Measurements from ENCODE around the gene SEMA4D.

Gene SEMA4D

GRCh38 chr9:89498852-89499480 lies 1.1 kb upstream of the SEMA4D start:
- no peak for DNase-seq

GRCh38 chr9:89497257-89497963 lies 503 bp downstream of the SEMA4D start:
- DNase-seq: peak; percentile 58

GRCh38 chr9:89496645-89497256 lies 1.2 kb downstream of the SEMA4D start:
- DNase-seq: no peak

GRCh38 chr9:89495824-89496560 lies 1.9 kb downstream of the SEMA4D start:
- DNase-seq: no peak

DNA sequence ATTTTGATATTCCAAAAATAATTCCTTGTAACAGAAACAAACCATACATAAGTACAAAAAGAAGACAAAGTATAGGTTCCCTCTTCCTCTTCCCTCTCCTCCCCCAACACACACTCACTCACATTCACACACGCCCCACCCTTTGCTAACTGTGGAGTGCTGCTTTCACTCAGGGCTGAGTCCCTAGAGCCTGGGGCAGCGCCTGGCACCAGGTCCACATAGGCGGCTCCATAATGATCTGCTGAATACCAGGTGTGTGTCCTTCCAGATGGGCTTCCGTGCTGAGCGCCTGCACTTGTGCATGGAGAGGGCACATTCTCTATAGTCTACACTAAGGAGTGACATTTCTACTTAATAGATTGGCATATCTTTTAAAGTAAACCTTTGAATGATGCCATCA lies 3.7 kb downstream of the SEMA4D start:
- DNase-seq: no peak

DNA sequence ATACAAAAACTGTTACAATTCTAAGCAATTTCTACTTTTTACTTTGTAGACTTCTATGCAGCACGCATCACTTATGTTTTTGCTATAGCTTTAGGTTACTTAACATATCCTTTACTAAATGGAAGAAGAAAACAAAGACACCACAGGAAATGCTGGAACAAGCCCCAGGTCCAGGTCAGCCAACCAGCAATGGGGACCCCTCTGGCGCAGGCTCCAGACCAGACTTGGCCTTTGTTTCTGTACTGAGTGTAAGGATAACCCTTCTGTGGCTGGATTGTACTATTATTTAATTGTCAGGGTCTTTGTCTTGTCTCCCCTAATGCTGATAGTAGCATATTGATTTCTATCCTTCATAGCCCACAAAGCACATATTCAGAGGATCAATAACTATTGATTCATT lies 4.2 kb downstream of the SEMA4D start:
- DNase-seq: no peak

GRCh38 chr9:89493181-89493580 lies 4.7 kb downstream of the SEMA4D start:
- DNase-seq: no peak

DNA sequence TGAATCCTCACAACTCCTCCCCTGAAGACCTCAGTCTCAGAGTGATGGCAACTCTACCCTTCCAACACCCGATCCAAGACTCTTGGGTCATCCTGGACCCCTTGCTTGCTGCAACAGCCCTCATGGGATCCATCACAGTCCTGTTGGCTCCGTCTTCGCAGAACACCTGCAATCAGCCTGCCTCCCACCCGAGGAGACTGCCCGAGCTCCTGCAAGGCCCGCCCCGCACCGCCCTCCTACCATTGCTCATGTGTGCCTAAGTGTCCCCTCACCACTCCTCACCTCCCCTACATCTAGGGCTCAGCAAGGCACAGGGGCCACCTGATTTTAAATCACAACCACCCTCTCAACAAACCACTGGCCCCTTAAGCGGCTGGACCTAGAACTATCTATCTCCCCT lies 5.3 kb downstream of the SEMA4D start:
- DNase-seq: no peak

DNA sequence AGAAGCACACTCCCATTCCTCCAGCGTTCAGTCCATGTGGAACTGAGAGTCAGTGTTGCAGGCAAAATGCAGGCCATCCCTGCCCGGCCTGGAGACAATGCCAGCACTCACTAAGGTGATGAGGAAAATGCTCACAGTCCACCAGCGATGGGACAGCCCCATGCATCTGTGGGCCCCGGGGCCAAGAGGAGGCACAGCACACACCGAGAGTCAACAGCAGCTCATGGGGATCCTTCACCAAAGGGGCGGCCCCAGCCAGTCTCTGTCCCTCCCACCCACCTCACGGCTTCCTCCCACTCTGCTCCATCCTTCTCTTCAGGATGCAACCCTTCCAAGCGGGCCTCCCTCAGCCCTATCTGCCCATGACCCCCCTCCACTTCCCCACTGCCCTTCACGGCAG lies 6.2 kb downstream of the SEMA4D start:
- no peak for DNase-seq

DNA sequence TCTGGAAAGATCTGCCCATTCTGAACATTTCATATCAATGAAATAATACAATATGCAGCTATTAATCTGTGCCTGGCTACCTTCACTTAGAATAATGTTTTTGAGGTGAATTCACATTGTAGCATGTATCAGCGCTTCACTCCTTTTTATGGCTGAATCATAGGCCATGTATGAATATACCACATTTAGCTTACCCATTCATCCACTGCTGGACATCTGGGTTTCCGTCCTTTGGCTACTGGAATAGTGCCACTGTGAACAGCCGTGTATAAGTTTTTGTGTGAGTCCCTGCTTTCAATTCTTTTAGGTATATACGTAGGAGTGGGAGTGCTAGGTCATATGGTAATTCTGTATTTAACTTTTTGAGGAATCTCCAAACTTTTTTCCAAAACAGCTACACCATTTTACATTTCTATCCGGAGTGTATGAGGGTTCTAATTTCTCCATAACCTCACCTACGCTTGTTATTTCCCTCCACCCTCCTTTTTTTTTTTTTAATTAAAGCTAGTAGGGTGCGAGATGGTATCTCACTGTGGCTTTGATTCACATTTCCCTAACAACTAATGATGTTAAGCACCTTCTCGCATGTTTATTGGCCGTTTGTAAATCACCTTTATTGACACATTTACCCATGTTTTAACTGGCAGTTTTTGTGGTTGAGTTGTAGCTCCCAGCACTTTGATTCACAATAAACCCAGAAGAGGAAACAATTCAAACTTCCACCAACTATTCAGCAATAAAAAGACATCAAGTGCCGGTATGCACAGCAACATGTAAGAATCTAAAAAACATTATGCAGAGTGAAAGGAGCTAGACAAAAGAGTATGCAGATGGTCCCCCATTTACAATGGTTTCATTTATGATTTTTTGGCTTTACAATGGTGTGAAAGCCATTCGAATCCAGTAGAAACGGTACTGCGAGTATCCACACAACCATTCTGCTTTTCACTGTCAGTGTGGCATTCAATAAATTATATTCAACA lies 8.1 kb downstream of the SEMA4D start:
- no peak for DNase-seq

GRCh38 chr9:89488936-89489335 lies 9.0 kb downstream of the SEMA4D start:
- DNase-seq: no peak

DNA sequence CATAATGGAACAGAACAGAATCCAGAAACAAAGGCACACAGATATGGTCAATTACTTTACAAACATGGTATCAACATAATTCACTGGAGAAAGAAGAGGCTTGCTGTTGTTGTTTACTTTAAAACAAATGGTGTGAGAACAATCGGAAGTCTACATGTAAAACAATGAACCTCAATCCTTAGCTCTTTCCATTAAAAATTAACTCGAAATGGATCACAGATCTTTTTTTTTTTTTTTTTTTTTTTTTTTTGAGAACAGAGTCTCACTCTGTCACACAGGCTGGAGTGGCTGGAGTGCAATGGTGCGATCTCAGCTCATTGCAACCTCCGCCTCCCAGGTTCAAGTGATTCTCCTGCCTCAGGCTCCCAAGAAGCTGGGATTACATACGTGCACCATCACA lies 9.8 kb downstream of the SEMA4D start:
- DNase-seq: no peak

DNA sequence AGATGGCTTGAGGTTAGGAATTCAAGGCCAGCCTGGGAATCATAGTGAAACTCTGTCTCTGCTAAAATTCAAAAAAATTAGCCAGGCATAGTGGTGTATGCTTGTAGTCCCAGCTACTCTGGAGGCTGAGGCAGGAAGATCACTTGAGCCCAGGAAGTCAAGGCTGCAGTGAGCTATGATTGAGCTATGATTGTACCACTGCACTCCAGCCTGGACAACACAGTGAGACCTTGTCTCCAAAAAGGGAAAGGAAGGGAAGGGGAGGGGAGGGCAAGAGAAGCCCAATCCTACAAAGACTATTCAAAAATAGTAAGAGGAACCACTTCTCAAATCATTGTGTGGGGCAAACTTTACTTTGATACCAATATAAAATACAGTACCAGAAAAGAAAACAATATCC lies 11.2 kb downstream of the SEMA4D start:
- no peak for DNase-seq

DNA sequence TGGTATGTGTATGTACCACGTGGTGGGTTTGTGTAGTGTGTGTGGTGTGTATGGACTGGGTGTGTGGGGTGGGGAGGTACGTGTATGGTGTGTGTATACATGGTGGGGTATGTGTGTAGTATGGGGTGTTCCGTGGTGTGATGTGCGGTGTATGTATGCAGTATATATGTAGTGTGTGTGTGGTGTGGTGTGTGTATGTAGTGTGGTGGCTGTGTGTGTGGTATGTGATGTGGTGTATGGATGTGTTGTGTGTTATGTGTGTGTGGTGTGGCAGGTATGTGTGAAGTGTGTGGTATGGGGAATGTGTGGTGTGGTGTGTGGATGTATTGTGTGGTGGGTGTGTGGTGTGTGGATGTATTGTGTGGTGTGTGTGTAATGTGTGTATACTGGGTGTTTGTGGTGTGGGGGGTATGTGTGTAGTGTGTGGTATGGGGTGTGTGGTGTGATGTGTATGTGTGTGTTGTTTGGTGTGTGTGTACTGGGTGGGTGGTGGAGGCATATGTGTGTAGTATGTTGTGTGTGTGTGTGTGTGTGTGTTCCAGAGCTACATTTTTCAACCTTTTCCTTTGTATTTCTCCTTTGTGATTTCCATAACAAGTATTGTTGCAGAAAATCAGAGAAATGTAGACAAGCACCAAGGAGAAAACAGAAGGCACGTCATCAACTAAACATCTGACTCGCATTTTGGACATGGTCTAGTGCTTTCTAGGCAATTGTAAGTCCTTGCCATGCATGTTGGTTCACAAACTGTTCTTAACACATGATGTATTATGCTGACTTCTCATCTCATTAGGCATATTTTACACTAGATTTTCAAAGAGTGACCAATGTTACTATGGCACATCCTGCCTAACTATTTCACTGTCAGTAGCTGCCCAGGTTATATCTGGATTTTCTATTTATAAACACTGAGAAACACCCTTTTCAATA lies 13.2 kb downstream of the SEMA4D start:
- no peak for DNase-seq

GRCh38 chr9:89483592-89484474 lies 14.1 kb downstream of the SEMA4D start:
- DNase-seq: no peak

DNA sequence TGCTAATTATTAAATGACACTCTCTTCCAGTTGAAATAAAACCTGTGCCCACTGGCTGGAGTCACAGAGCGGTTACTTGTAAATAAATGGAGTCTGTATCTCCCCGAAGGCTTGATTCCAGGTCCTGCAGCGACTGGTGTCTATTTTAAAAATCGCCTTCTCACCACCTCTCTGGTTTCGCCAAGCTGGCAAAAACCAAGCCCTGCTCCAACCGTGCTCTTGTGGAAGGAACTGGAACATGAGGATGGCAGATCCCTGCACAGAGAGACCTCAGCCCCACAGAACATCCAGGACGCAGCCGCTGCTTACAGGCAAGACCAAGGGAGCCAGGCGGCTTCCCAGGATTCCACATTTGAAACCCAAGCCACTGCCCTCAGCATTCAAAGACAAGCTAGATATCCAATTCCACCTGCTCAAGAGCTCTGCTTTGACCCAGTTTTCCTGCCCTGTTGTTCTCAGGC lies 15.0 kb downstream of the SEMA4D start:
- DNase-seq: no peak

DNA sequence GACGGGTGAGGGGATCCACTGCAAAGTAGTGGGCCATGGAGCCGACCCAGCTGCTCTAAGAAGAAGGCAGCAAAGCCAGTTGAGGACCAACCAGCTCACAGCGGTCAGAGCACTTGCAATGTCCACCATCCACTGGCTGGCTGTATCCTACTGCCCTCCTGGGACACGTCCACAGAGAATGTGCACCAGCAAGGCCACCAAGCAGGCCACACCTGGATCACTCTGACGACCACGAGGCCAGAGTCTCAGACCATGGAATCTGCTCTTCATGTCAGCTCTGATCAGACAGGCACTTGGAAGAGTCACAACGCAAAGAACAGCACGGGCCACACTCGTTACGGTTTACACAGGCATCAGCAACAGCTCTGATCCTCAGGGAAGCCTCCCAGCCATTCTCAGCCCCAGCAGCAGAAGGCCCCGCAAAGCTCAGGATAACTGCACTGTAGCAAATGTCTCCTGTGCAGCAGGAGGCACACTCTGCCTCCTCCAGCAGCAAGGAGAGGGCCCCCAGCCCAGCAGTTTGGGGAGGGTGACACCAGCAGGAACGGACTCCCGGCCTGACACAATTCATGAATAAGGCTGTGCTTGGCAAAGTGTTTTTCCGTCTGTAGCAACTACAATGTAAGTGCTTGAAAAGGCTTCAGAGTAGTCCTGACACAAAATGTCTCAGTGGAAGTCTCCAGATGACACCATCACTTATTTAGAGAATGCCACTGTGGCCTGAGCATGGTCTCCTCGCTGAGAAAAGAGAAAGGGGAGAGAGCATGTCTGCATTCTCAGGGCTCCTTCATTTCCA lies 15.7 kb downstream of the SEMA4D start:
- no peak for DNase-seq

GRCh38 chr9:89481538-89481915 lies 16.4 kb downstream of the SEMA4D start:
- DNase-seq: no peak

- no peak for DNase-seq
Observed at GRCh38 chr9:89480825-89481537, 16.9 kb downstream of the SEMA4D start.

All from islet precursor cell (in vitro differentiated cells).